ENCODE measurements around the gene ZDHHC12. TPM values are rescaled to one million over a fixed set of nuclear protein-coding genes. Genes with fewer than 3 reads are reported as not detected.
"Not testable (repeated sequence)": the region's sequence is repeated elsewhere in the genome, so short reads cannot be mapped to it uniquely, and the experiment has no call there.

Gene ZDHHC12
- total RNA-seq, 2 experiments from 2014 or later: 65.5 to 66.0 TPM

DNA sequence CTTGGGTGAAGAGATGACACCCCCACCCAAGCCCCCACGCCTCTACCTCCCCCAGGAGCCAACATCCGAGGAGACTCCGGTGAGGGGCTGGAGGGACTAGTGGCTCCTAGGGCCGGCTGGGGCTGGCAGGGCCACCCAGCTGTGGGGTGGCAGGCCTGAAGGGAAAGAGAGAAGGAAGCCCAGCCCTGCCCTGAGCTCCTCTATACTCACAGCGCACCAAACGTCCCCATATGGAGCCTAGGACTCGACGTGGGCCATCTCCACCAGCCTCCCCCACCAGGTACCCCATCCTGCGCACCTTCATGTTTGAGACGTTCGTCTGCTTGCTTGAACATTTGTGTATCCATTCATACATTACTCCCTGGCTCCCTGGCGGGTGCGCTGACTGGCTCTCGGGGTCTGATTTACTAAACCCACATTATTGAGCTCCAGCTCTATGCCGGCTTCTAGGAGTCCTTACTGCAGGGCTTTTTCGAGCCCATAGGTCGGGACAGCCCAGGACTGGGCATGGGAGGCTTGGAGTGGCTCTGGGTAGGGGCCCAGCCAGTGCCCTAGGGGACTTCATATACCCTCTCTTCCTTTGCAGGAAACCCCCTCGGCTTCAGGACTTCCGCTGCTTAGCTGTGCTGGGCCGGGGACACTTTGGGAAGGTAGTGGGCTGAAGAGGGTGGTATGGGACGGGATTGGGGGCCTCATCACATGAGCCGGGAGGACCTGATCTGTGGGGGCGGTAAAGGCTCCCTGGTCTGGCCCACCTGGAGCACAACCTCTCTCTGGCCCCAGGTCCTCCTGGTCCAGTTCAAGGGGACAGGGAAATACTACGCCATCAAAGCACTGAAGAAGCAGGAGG, 9.1 kb downstream of the ZDHHC12 start:
- POLR2A ChIA-PET: interaction anchor here (0.5 to 0.6 kb wide), 2 partner anchors 8 to 20 kb away, joined by 3 to 4 read pairs; no protein-coding TSS in a partner anchor
- CTCF ChIA-PET: interaction anchor here (0.6 kb wide), 1 partner anchor 328 kb away, joined by 3 read pairs; no protein-coding TSS in a partner anchor

DNA sequence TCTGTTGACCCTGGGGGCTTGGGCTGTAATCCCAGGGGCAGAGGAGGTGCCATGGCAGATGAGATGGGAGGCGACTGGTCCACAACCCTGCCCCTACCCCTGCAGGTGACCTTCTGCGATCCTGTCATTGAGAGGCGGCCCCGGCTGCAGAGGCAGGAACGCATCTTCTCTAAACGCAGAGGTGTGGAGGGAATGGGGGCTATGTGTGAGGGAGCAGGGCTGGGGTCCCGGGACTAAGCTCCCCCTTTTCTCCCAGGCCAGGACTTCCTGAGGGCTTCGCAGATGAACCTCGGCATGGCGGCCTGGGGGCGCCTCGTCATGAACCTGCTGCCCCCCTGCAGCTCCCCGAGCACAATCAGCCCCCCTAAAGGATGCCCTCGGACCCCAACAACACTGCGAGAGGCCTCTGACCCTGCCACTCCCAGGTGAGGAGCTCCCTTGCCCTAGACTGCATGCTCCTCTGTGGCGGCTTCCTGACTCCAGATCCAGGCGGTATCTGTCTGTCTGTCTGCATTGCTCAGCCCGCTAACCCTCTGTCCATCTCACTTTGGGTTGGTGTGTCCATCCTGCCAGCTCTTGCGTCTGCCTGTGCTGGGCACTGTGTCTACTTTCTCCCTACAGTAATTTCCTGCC, 9.9 kb downstream of the ZDHHC12 start:
- CTCF ChIA-PET: interaction anchor here (0.6 kb wide), 1 partner anchor 329 kb away, joined by 3 read pairs; no protein-coding TSS in a partner anchor
- POLR2A ChIA-PET: interaction anchor here (0.5 kb wide), 1 partner anchor 20 kb away, joined by 3 read pairs; no protein-coding TSS in a partner anchor

DNA sequence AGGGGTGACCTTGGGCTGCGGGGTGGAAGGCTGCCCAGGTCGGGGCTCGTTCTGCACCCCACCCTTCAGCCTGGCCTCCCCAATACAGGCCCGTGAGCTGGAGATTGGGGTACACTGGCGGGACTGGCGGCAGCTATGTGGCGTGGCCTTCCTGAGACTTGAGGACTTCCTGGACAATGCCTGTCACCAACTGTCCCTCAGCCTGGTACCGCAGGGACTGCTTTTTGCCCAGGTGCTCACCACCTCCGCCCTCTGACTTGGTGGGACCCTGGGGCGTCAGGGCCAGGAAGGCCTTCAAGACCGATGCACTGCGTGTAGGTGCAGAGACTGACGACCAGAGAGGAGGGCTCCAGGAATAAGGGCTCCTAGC, 10.5 kb downstream of the ZDHHC12 start:
- ChIA-PET CTCF (interaction anchor here (0.6 kb wide), 1 partner anchor 32 kb away, joined by 4 read pairs; no protein-coding TSS in a partner anchor), POLR2A (interaction anchor here (0.6 kb wide), 1 partner anchor 13 kb away, joined by 8 read pairs; no protein-coding TSS in a partner anchor)

DNA sequence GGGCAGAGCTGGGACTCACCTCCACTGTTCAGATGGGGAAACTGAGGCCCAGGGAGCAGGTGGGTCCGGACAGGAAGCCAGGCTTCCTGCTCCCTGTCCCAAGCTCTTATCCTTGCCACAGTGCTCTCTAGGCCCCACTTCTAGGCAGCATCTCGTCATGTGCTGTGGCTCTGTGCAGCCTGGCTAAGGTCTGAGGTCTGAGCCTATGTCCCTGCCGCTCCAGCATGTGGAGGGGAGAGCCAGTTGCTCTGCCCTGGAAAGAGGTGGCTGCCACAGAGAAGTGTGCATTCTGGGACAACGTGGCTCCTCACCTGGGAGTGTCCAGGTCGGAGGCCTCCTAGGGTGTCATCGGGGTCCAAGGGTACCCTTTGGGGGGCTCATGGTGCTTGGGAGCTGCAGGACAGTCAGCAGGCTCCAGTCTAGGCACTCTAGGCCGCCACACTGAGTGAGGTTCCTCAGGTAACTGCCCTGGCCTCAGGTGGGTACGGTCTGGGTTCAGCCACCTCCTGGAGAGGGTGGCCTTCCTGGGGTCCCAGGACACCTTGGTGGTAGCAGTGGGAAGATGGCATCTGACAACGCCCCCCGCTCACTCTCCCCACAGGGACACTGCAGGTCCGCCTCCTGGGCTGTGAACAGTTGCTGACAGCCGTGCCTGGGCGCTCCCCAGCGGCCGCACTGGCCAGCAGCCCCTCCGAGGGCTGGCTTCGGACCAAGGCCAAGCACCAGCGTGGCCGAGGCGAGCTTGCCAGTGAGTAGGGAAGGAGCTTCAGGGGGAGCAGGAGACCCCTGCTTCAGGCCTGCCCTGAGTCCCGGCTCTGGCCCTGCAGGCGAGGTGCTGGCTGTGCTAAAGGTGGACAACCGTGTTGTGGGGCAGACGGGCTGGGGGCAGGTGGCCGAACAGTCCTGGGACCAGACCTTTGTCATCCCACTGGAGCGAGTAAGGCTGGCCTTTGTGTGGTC, 11.2 kb downstream of the ZDHHC12 start:
- ChIA-PET CTCF (interaction anchor here (0.6 kb wide), 1 partner anchor 31 kb away, joined by 4 read pairs; no protein-coding TSS in a partner anchor), POLR2A (interaction anchor here (0.6 kb wide), 1 partner anchor 13 kb away, joined by 8 read pairs; no protein-coding TSS in a partner anchor)

DNA sequence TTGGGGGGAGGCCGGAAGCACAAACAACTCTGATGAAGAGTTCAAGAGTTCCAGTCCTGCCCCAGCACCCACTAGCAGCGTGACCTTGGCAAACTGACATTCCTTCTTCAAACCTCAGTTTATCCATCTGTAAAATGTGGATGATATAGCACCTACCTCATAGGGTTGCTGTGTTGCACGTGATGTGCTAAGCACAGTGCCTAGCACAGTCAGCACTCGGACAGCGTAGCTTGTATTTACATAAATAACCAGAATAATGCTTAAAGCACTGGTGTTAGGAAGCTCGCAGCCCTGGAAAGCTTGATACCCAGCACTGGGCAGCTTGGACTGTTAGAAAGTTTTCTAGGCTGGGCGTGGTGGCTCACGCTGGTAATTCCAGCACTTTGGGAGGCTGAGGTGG, 16.5 kb downstream of the ZDHHC12 start:
- ChIA-PET POLR2A (no interaction called here), CTCF (interaction anchor here (0.6 kb wide), 1 partner anchor 266 kb away, joined by 3 read pairs; no protein-coding TSS in a partner anchor)

DNA sequence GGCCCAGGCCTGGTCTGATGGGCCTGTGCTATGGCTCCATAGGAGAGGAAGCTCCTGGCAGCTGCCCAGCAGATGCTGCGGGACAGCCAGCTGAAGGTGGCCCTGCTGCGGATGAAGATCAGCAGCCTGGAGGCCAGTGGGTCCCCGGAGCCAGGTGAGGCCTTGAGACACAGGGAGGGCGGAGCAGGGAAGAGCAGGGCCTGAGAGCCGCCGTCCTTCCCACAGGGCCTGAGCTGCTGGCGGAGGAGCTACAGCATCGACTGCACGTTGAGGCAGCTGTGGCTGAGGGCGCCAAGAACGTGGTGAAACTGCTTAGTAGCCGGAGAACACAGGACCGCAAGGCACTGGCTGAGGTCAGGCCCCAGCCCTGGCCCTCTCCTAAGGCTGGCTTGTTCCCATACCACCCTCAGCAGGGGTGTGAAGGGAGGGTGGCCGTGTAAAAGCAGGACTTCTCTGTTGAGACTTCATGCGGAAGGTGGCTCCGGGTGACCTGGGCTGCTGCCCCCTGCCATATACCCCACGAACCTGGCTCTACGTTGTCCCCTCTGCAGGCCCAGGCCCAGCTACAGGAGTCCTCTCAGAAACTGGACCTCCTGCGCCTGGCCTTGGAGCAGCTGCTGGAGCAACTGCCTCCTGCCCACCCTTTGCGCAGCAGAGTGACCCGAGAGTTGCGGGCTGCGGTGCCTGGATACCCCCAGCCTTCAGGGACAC, 17.1 kb downstream of the ZDHHC12 start:
- CTCF ChIA-PET: no interaction called here
- POLR2A ChIA-PET: no interaction called here

DNA sequence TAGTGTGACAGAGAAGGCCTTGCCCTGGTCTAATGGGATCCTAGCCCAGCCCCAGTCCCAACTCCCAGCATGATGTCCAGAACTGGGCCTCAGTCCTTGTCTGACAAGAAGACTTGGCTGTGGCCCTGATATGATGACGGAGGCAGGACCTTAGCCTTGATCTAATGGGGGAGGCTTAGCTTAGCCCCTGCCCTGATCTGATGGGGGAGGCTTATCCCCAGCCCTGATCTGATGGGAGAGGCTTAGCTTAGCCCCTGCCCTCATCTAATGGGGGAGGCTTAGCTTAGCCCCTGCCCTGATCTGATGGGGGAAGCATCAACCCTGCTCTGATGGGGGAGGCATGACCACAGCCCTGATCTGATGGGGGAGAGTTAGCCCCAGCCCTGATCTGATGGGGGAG, 17.9 kb downstream of the ZDHHC12 start:
- CTCF ChIA-PET: no interaction called here
- POLR2A ChIA-PET: interaction anchor here (0.7 kb wide), 1 partner anchor 12 kb away, joined by 7 read pairs; no protein-coding TSS in a partner anchor

DNA sequence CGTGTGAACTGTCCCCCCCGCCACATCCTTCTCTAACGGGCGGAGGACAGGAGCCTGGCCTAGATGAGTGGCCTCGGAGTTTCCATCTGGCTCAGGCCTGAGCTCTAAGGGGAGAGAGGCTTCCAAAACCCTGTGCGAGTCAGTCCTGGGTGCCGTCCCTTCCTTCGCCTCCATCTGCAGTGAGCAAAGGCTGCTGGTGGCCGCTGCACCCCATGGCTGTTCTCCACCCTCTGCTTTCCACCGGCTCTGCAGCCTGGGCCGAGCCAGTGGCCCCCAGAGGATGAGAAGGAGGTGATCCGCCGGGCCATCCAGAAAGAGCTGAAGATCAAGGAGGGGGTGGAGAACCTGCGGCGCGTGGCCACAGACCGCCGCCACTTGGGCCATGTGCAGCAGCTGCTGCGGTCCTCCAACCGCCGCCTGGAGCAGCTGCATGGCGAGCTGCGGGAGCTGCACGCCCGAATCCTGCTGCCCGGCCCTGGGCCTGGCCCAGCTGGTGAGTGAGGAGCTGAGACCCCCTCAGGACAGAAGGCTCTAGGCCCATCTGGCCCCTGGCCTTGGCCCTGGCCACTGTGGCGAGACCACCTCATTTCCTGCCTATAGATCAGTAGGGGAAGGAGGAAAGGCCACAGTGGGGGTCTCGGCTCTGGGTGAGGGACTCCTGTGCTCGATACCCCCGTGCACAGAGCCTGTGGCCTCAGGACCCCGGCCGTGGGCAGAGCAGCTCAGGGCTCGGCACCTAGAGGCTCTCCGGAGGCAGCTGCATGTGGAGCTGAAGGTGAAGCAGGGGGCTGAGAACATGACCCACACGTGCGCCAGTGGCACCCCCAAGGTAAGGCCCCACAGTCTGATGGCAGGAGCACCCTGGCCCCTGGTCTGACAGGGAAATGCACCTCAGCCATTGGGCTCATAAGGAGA, 18.6 kb downstream of the ZDHHC12 start:
- ChIA-PET POLR2A (interaction anchor here (0.7 to 1.4 kb wide), 2 partner anchors 13 to 19 kb away, joined by 4 to 7 read pairs; partner anchors contain the start of gene ZDHHC12), CTCF (interaction anchor here (0.7 kb wide), 1 partner anchor 21 kb away, joined by 7 read pairs; no protein-coding TSS in a partner anchor)

DNA sequence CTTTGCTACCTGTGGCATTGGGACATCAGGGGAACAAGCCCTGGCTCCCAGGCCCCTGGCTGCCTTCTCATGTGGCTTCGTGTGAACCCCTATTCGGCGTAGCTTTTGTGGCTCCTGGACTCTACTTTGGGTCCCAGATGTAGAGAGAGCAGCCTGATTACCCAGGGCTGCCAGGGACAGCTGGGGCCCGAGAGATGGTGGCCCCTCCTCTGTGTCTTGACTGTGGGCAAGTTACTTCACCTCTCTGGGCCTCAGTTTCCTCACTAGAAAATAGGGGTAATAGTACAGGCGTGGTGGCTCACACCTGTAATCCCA, 19.6 kb downstream of the ZDHHC12 start:
- ChIA-PET CTCF (interaction anchor here (1.3 kb wide), 1 partner anchor 20 kb away, joined by 3 read pairs; no protein-coding TSS in a partner anchor), POLR2A (interaction anchor here (1.4 kb wide), 1 partner anchor 20 kb away, joined by 4 read pairs; the partner anchor contains the start of gene ZDHHC12)

DNA sequence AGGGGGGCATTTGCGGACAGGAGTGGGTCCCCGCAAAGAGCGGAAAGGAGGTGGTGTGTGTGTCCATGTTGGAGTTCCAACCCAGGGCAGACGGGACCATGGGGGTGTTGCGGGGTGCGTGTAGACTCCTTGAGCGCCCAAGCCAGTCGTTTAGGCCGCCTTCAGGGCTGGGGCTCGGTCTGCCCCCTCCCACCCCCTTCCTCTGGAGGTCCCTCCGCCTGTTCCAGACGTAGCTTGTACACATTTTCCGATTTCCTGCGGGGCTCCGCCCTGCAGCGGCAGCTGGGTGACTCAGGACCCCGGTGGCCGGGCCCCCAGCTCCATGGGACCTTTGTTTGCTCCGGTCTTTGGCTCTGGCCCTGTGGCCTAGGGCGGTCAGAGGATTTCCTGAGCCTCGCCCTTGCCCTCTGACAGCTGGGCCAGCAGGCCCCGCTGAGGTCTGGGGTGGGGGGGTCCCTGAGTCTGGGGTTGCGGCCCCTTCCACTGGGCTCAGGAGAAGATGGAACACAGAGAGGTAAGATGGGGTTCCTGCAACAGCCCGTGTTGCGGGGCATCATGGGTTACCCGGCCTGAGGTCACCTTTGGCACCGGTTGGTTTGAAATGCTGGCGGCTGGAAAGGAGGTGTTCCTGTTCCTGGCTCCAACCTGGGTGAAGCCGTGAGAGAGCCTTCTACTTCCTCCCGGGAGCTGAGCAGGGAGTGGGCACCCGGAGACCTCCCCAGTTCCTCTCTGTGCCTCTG, 20.1 kb downstream of the ZDHHC12 start:
- CTCF ChIA-PET: interaction anchor here (0.6 to 1.3 kb wide), 2 partner anchors 19 to 32 kb away, joined by 3 to 4 read pairs; no protein-coding TSS in a partner anchor

DNA sequence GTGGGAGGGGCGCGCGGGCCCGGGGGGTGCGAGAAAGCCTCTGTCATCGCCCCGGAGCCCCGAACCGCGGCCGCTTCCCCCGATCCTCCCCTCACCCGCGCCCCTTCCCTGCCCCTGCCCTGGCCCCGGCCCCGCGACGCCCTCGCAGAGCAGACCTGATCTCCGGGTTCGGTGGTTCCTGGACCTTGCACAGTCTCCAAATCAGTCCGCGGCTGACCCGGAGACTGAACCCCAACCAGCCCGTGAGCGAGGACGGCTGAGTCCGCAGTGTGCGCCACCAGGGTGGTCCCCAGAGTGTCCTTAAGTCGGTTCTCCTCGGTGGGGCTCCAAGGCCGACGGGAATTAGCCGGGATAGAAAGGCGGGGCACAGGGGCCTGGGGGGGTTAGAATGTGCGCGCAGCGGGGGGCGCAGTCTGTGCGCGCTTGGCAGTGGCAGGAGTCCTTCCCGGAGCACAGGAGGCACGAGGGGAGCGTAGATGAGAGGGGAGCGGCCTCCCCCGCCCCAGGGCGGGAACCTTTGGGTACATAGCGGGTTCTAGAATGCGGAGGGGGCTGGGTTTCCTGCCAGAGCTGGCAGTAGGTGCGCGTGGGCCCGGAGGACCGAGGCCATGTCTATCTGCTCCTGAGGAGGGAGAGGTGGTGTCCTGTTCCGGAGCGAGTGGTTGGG, 20.8 kb downstream of the ZDHHC12 start:
- ChIA-PET CTCF (no interaction called here), POLR2A (no interaction called here)

More for the DNA sequence above, 20.1 kb downstream of the ZDHHC12 start:
- POLR2A ChIA-PET: no interaction called here

DNA sequence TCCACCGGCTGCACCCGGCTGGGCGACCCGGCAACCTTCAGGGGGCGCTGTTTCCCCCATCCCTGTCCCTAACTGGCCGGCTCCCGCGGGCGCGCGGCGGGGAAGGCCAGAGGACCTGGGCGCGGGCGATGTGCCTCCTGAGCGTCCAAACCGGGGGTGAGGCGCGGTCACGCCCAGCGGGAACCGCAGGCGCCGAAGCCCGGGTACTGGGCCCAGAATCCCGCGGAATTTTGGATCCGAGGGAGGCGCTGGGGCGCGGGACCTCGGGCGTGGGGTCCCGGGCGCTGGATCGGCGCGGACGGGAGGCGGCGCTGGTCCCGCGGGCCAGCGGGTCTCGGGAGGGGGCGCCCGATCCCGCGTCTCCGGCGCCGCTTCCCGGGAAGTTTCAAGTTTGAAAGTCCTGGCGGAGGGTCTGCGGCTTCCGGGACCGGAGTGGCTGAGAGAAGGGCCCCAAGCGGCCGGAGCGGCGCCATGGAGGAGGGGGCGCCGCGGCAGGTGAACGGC, 21.4 kb downstream of the ZDHHC12 start, which contains the start of gene PKN3:
Gene PKN3 (plus strand): TSS at position 59 of the 504 bp plus-strand sequence. CDS start 413 bp downstream, at position 472.
- ChIA-PET CTCF (interaction anchor here (0.6 to 1.4 kb wide), 12 partner anchors 8 to 408 kb away, joined by 3 to 8 read pairs (median 4); partner anchors contain the start of gene ENDOG), POLR2A (interaction anchor here (1.0 kb wide), 2 partner anchors 13 to 18 kb away, joined by 4 read pairs; partner anchors contain the start of gene SET)

DNA sequence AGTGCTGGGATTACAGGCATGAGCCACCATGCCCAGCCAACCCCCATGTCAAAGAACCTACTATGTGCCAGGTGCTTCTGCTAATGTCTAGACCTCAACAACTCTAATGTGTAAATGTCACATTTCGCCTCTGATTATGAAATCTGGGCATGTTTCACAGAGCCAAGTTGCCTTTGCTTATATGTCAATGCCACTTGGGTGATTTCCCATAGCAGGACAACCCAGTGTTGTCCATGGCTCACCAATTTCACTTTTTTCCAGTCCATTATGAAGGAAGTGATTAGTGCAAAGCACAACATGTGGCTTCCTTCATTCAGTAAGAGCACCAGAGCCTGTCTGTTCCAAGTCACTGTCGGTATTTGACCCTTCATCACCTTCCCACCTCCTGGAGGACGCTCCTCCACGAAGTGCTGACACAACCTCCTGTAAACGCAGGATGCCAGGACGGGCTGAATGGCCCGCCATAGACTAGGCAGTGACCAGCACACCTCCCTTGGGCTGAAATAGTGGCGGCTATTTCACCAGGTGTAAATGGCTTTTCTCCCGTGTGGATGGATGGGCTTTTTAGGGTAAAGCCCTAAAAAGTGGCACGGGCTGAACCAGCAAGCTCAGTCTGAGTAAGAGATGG, 22.6 kb downstream of the ZDHHC12 start:
- ChIA-PET CTCF (interaction anchor here (0.7 to 1.4 kb wide), 7 partner anchors 8 to 117 kb away, joined by 3 to 5 read pairs (median 4); partner anchors contain the start of gene ENDOG), POLR2A (interaction anchor here (0.6 kb wide), 1 partner anchor 9 kb away, joined by 5 read pairs; no protein-coding TSS in a partner anchor)

DNA sequence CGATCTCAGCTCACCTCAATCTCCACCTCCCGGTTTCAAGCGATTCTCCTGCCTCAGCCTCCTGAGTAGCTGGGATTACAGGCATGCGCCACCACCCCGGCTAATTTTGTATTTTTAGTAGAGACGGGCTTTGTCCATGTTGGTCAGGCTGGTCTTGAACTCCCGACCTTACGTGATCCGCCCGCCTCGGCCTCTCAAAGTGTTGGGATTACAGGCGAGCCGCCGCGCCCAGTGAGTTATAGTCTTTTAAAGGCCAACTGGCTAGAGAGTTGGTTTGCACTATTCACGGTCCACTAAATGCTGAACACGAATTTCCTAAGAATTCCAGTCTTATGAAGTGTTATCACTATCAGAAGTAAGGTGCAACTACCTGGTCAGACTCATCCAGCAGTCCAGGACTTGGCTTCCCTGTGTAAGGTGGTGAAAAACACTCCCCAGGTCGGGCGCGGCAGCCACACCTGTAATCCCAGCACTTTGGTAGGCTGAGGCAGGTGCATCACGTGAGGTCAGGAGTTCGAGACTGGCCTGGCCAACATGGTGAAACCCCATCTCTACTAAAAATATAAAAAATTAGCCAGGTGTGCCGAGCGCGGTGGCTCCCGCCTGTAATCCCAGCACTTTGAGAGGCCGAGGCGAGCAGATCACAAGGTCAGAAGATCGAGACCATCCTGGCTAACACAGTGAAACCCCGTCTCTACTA, 24.7 kb downstream of the ZDHHC12 start:
- CTCF ChIA-PET: not testable (repeated sequence)
- POLR2A ChIA-PET: interaction anchor here (1.2 kb wide), 1 partner anchor 10 kb away, joined by 3 read pairs; no protein-coding TSS in a partner anchor

Data from activated CD8-positive, alpha-beta memory T cell treated with anti-CD3 and anti-CD28 coated beads for 36 hours (primary cell).